H1 (cell line): ENCODE results near the gene BRICD5. TPM values are rescaled to one million over a fixed set of nuclear protein-coding genes. Genes with fewer than 3 reads are reported as not detected.

Experiments
- CTCF ChIA-PET: fragments of 300-600 bp; sonication (Branson Sonifier 250); formaldehyde crosslinking; loops from one replicate; lab custom pipeline; 2021; ENCODE audit not compliant: partially characterized antibody; lab: Charles Lee
- POLR2A ChIA-PET: fragments of 300-600 bp; sonication (Branson Sonifier 250); formaldehyde crosslinking; loops from one replicate; lab custom pipeline; 2021; ENCODE audit warnings: inconsistent platforms; ENCODE audit not compliant: partially characterized antibody; lab: Charles Lee
- DNase-seq, 2 experiments: peaks; one replicate each; pipeline versions ENCODE4 v3.0.0 to v3.0.0-alpha.2; 2010 to 2022; ENCODE audit warnings: low spot score in 2 of 2, low read depth in 1 of 2, mixed read lengths in 1 of 2
- FAIRE-seq: peaks from 2 replicates; lab custom pipeline; 2011; peaks lifted over from hg19 to GRCh38; lab: Jason Lieb, UNC
- H2AFZ ChIP-seq: 2 replicates; pipeline ENCODE4 v1.8.1; 2012; ENCODE audit warnings: low read length, inconsistent platforms
- H2AK5ac ChIP-seq: 2 replicates; pipeline ENCODE4 v1.6.1; 2013; ENCODE audit warnings: low read depth, low read length
- H2BK120ac ChIP-seq: replicated peaks from 2 replicates; pipeline ENCODE3; 2013; ENCODE audit warnings: low read depth, low read length, inconsistent platforms
- H2BK12ac ChIP-seq: 2 replicates; pipeline ENCODE4 v1.6.1; 2013; ENCODE audit warnings: low read depth, low read length
- H2BK15ac ChIP-seq: 2 replicates; pipeline ENCODE4 v1.6.1; 2013; ENCODE audit warnings: low read length
- H2BK20ac ChIP-seq: 2 replicates; pipeline ENCODE4 v1.6.1; 2013; ENCODE audit warnings: low read length
- H2BK5ac ChIP-seq: 2 replicates; pipeline ENCODE4 v1.6.1; 2013; ENCODE audit warnings: low read depth, low read length
- H3K14ac ChIP-seq: 2 replicates; pipeline ENCODE4 v1.6.1; 2013; ENCODE audit warnings: inconsistent platforms; ENCODE audit not compliant: insufficient read length
- H3K18ac ChIP-seq: 2 replicates; pipeline ENCODE4 v1.6.1; 2013; ENCODE audit warnings: low read length; ENCODE audit errors: extremely low read depth
- H3K23ac ChIP-seq: 2 replicates; pipeline ENCODE4 v1.6.1; 2013; ENCODE audit warnings: inconsistent platforms; ENCODE audit not compliant: insufficient read length
- H3K23me2 ChIP-seq: 2 replicates; pipeline ENCODE4 v1.6.1; 2013; ENCODE audit warnings: low read depth, low read length
- H3K27ac ChIP-seq: 2 replicates; pipeline ENCODE4 v1.6.1; 2011; ENCODE audit warnings: low read depth, low read length, inconsistent platforms
- H3K27me3 ChIP-seq, 4 experiments: replicated peaks in 1 of 4; 1 replicate in 1 of 4; 2 replicates in 3 of 4; pipeline versions ENCODE4 v1.6.1 to v1.8.1; 2011 to 2013; ENCODE audit warnings: low read length in 3 of 4, mild to moderate bottlenecking in 3 of 4, inconsistent platforms in 2 of 4, mixed read lengths in 2 of 4, moderate library complexity in 1 of 4; ENCODE audit not compliant: control insufficient read depth in 3 of 4, insufficient read depth in 3 of 4; ENCODE audit errors: extremely low read depth in 1 of 4
- H3K36me3 ChIP-seq, 4 experiments: 2 replicates each; pipeline versions ENCODE4 v1.6.1 to v1.8.1; 2011 to 2013; ENCODE audit warnings: mild to moderate bottlenecking in 4 of 4, low read length in 3 of 4, moderate library complexity in 2 of 4, control low read depth in 1 of 4, inconsistent platforms in 1 of 4; ENCODE audit not compliant: insufficient read depth in 4 of 4, control insufficient read depth in 2 of 4
- H3K4ac ChIP-seq: replicated peaks from 2 replicates; pipeline ENCODE3; 2013; ENCODE audit warnings: low read length, low read depth, mixed read lengths, inconsistent platforms; ENCODE audit not compliant: insufficient read length
- H3K4me1 ChIP-seq, 4 experiments: replicated peaks in 1 of 4; 1 replicate in 1 of 4; 2 replicates in 3 of 4; pipeline versions ENCODE4 v1.6.1 to v1.8.1; 2011 to 2013; ENCODE audit warnings: low read length in 3 of 4, inconsistent platforms in 2 of 4, mixed read lengths in 1 of 4; ENCODE audit not compliant: insufficient read depth in 4 of 4, control insufficient read depth in 3 of 4
- H3K4me2 ChIP-seq, 2 experiments: 2 replicates each; pipeline versions ENCODE4 v1.6.1 to v1.8.1; 2011 to 2013; ENCODE audit warnings: low read depth in 2 of 2, low read length in 2 of 2, control low read depth in 1 of 2, inconsistent platforms in 1 of 2, mild to moderate bottlenecking in 1 of 2; ENCODE audit not compliant: insufficient read depth in 1 of 2
- H3K4me3 ChIP-seq, 4 experiments: fragments of 200-600, 300-600 bp in 1 of 4; sonication (generic), shearing (Covaris generic), sonication (Bioruptor Twin) in 1 of 4; 2 replicates each; pipeline versions ENCODE4 v1.5.1 to v1.8.1; 2011 to 2016; ENCODE audit warnings: low read length in 4 of 4, low read depth in 3 of 4, control low read depth in 2 of 4, inconsistent platforms in 2 of 4, mild to moderate bottlenecking in 2 of 4, mixed read lengths in 1 of 4, moderate library complexity in 1 of 4; ENCODE audit not compliant: insufficient read depth in 2 of 4; ENCODE audit errors: extremely low read depth in 1 of 4
- H3K56ac ChIP-seq: replicated peaks from 2 replicates; pipeline ENCODE3; 2013; ENCODE audit warnings: low read depth, mild to moderate bottlenecking, mixed read lengths, low read length, inconsistent platforms; ENCODE audit not compliant: insufficient read length
- H3K79me1 ChIP-seq: 2 replicates; pipeline ENCODE4 v1.6.1; 2013; ENCODE audit warnings: low read depth, low read length, control low read depth
- H3K79me2 ChIP-seq, 2 experiments: 2 replicates each; pipeline versions ENCODE4 v1.6.1 to v1.8.1; 2012 to 2013; ENCODE audit warnings: low read length in 2 of 2, mild to moderate bottlenecking in 2 of 2, inconsistent platforms in 1 of 2; ENCODE audit not compliant: insufficient read depth in 2 of 2, control insufficient read depth in 1 of 2
- H3K9ac ChIP-seq, 4 experiments: replicated peaks in 1 of 4; 1 replicate in 1 of 4; 2 replicates in 3 of 4; pipeline versions ENCODE4 v1.6.1 to v1.8.1; 2011 to 2013; ENCODE audit warnings: low read depth in 3 of 4, low read length in 3 of 4, control low read depth in 2 of 4, mild to moderate bottlenecking in 2 of 4, moderate library complexity in 2 of 4, inconsistent platforms in 1 of 4; ENCODE audit errors: extremely low read depth in 1 of 4
- H3K9me3 ChIP-seq, 2 experiments: 2 replicates each; pipeline versions ENCODE4 v1.6.1 to v1.8.1; 2012 to 2013; ENCODE audit warnings: mild to moderate bottlenecking in 2 of 2, moderate library complexity in 2 of 2, control low read depth in 1 of 2, inconsistent platforms in 1 of 2, low read depth in 1 of 2, low read length in 1 of 2, mixed read lengths in 1 of 2; ENCODE audit not compliant: insufficient read depth in 2 of 2
- H4K20me1 ChIP-seq, 2 experiments: replicated peaks in 1 of 2; 2 replicates each; pipeline versions ENCODE3 to v1.8.1; 2011 to 2013; ENCODE audit warnings: inconsistent platforms in 2 of 2, low read length in 2 of 2, mild to moderate bottlenecking in 1 of 2; ENCODE audit not compliant: insufficient read depth in 2 of 2, control insufficient read depth in 1 of 2
- H4K5ac ChIP-seq: 2 replicates; pipeline ENCODE4 v1.6.1; 2013; ENCODE audit warnings: low read length, low read depth, mixed read lengths, inconsistent platforms; ENCODE audit not compliant: insufficient read length
- H4K8ac ChIP-seq: 2 replicates; pipeline ENCODE4 v1.8.0; 2013; ENCODE audit warnings: mild to moderate bottlenecking, moderate library complexity, low read length, inconsistent platforms; ENCODE audit not compliant: insufficient read depth; ENCODE audit errors: extremely low read depth
- H4K91ac ChIP-seq: replicated peaks from 2 replicates; pipeline ENCODE3; 2013; ENCODE audit warnings: low read length, mixed read lengths, inconsistent platforms; ENCODE audit not compliant: insufficient read length
- CBX8 ChIP-seq: fragments of 300-800, 300-1000 bp; sonication (generic); IDR thresholded peaks from 2 replicates; pipeline ENCODE4 v1.7.1; 2016; ENCODE audit warnings: low read depth, low read length, borderline replicate concordance
- WGBS, 2 experiments: shearing (Covaris generic) in 1 of 2; methylation state at CpG; one replicate each; pipeline versions ENCODE4 v1.1.6 to v1.1.7; 2013 to 2015; ENCODE audit warnings: low lambda C conversion rate in 2 of 2, mixed read lengths in 2 of 2, inconsistent platforms in 1 of 2, low coverage in 1 of 2, missing lambda C conversion rate in 1 of 2; ENCODE audit not compliant: insufficient replicate concordance in 2 of 2, insufficient coverage in 1 of 2, insufficient read length in 1 of 2; ENCODE audit errors: extremely low coverage in 1 of 2, missing lambda C conversion rate in 1 of 2; 5-methylcytosine and 5-hydroxymethylcytosine counted together
- polyA plus RNA-seq, 7 experiments: library from polyadenylated mRNA; depleted of rRNA in 3 of 7; stranded (reverse) in 5 of 7; unstranded in 2 of 7; fragments of >200 nt in 5 of 7; fragments of 200-250 nt in 2 of 7; gene quantifications; 1 replicate in 5 of 7; 2 replicates in 1 of 7; 4 replicates in 1 of 7; pipeline versions ENCODE4 v1.2.1 to v1.2.3, GENCODE V29; 2011 to 2013; ENCODE audit warnings: missing spikeins in 2 of 7, mixed read lengths in 2 of 7
- total RNA-seq: library from RNA; stranded (reverse); fragmentation: NEBNext Ultra II Directional; extraction: Animal tissue kit (Norgen Biotek cat#: 25700); gene quantifications from 2 replicates; pipeline ENCODE4 v1.2.1, GENCODE V29; 2021

BRICD5 gene
- total and polyA plus RNA-seq, 2 of the 8 experiments (the other 6 are each of a cell fraction or from before 2014, with no cell fraction given) = 8.5 to 14.2 TPM

DNA sequence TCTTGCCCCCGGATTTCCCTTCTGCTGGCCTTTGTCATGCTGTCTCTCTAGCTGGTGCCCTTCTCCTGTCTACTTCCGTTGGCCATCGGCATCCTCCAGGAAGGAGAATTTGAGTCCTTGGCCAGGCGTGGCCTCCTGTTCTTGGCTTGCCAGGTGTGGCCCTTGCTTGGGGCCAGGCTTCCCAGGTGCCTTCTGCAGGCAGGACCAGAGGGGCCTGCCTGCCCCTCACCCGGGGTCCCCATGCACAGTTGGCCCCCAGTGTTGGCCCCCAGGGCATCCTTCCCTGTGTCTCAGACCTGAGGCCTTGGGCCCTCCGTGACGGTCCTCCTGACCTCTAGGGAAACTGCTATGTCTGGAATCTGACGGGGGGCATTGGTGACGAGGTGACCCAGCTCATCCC is 2.8 kb downstream of the BRICD5 start:
- H3K27me3 ChIP-seq = no peaks in the 10 kb centered on the region
- no peak overlapping the region for H4K91ac ChIP-seq
- H3K27ac ChIP-seq = no peak overlapping the region
- H2BK120ac ChIP-seq = no peak overlapping the region
- H3K9me3 ChIP-seq = no peaks in the 10 kb centered on the region
- no peak overlapping the region for H2BK15ac ChIP-seq
- peaks cover 5 to 27% of the 10 kb centered on the region in 2 experiments for H4K20me1 ChIP-seq
- H4K8ac ChIP-seq = no peak overlapping the region
- peaks cover 10% of the 10 kb centered on the region for H3K79me1 ChIP-seq
- no peak overlapping the region for H2BK20ac ChIP-seq
- H3K18ac ChIP-seq = no peak overlapping the region
- TF ChIP-seq CBX8 = no peak
- H3K56ac ChIP-seq = no peak overlapping the region
- no peak overlapping the region for H3K9ac ChIP-seq
- ChIA-PET CTCF (interaction anchor here (2.3 kb wide), 1 partner anchor 9 kb away, joined by 6 read pairs; no protein-coding TSS in a partner anchor), POLR2A (interaction anchor here (0.7 to 15.1 kb wide), 10 partner anchors 11 to 325 kb away, joined by 3 to 156 read pairs (median 16); partner anchors contain the start of genes CASKIN1, E4F1, ECI1 and TRAF7)
- no peak overlapping the region for H3K4me2 ChIP-seq
- no peak overlapping the region for H3K4ac ChIP-seq
- H3K23me2 ChIP-seq = peaks cover 12% of the 10 kb centered on the region; the same call in 1 of the 2 replicates
- no peak overlapping the region for H4K5ac ChIP-seq
- no peak overlapping the region for H2AK5ac ChIP-seq
- no peak overlapping the region for H2BK12ac ChIP-seq
- no peak for FAIRE-seq
- WGBS, 2 experiments = 93% methylated on average over 9 of the region's 9 CpGs; no CpG with 5 or more reads in 1 of the 2 experiments
- no peak for DNase-seq
- no peak overlapping the region for H2BK5ac ChIP-seq
- H3K23ac ChIP-seq = no peak overlapping the region
- H3K4me1 ChIP-seq = peaks cover 0 to 19% (median 10%) of the 10 kb centered on the region in 4 experiments; a peak in 6 of 7 replicates
- H3K36me3 ChIP-seq = peaks cover 8 to 42% (median 19%) of the 10 kb centered on the region in 4 experiments; a peak in 6 of 8 replicates
- no peak overlapping the region for H3K14ac ChIP-seq
- no peak overlapping the region for H2AFZ ChIP-seq
- H3K79me2 ChIP-seq = peaks cover 0 to 10% of the 10 kb centered on the region in 2 experiments; a peak in 1 of 4 replicates
- no peak overlapping the region for H3K4me3 ChIP-seq
